ENCODE results near the gene RMDN2. TPM values are rescaled to one million over a fixed set of nuclear protein-coding genes. Genes with fewer than 3 reads are reported as not detected.

RMDN2 gene
- total RNA-seq, 1 donor from 2014 or later, result 0.78 TPM

GRCh38 chr2:38033646-38034045 lies 108.6 kb downstream of the RMDN2 start:
- intact Hi-C loops (cut with micrococcal nuclease), result no loop called here

GRCh38 chr2:38035968-38036367 lies 110.9 kb downstream of the RMDN2 start:
- intact Hi-C loops (cut with micrococcal nuclease), result loop anchor here (2.0 kb wide), 1 partner anchor 41 kb away; the partner anchor contains the start of gene CYP1B1

- intact Hi-C loops (cut with micrococcal nuclease), result loop anchor here (2.0 kb wide), 1 partner anchor 39 kb away; the partner anchor contains the start of gene CYP1B1
Observed at GRCh38 chr2:38037325-38037724, 112.2 kb downstream of the RMDN2 start.

- intact Hi-C loops (cut with micrococcal nuclease), result loop anchor here (2.0 kb wide), 1 partner anchor 39 kb away; the partner anchor contains the start of gene CYP1B1
Observed at GRCh38 chr2:38037757-38038621, 112.9 kb downstream of the RMDN2 start.

- intact Hi-C loops (cut with micrococcal nuclease), result no loop called here
Observed at GRCh38 chr2:38038682-38039081, 113.6 kb downstream of the RMDN2 start.

- intact Hi-C loops (cut with micrococcal nuclease), result no loop called here
Observed at GRCh38 chr2:38039121-38039910, 114.2 kb downstream of the RMDN2 start.

GRCh38 chr2:38045811-38046210 lies 120.7 kb downstream of the RMDN2 start:
- intact Hi-C loops (cut with micrococcal nuclease), result no loop called here

GRCh38 chr2:38056216-38056615 lies 131.1 kb downstream of the RMDN2 start:
- intact Hi-C loops (cut with micrococcal nuclease), result no loop called here

- intact Hi-C loops (cut with micrococcal nuclease), result no loop called here
Observed at GRCh38 chr2:38057651-38058410, 132.7 kb downstream of the RMDN2 start.

- intact Hi-C loops (cut with micrococcal nuclease), result no loop called here
Observed at GRCh38 chr2:38060236-38061018, 135.3 kb downstream of the RMDN2 start.

GRCh38 chr2:38064801-38065501 lies 139.9 kb downstream of the RMDN2 start:
- intact Hi-C loops (cut with micrococcal nuclease), result no loop called here

- intact Hi-C loops (cut with micrococcal nuclease), result no loop called here
Observed at GRCh38 chr2:38065502-38066135, 140.5 kb downstream of the RMDN2 start.

GRCh38 chr2:38066421-38067115 lies 141.5 kb downstream of the RMDN2 start:
- intact Hi-C loops (cut with micrococcal nuclease), result no loop called here

Other genes with a start within 250 kb of the RMDN2 start
- gene CYP1B1, start 150.9 kb downstream of the RMDN2 start, total RNA-seq, result 13.2 and 15.6 TPM in 2 replicates